Gastroesophageal sphincter (tissue), 4 donors: ENCODE measurements around the gene OTOP1. TPM values are rescaled to one million over a fixed set of nuclear protein-coding genes. Genes with fewer than 3 reads are reported as not detected.
"Not testable (repeated sequence)": the region's sequence is repeated elsewhere in the genome, so short reads cannot be mapped to it uniquely, and the experiment has no call there.

ENCODE experiments used
- ATAC-seq: fragments of 150-250 bp; one replicate; pipeline ENCODE4 v1.9.1; 2016; ENCODE audit warnings: mild to moderate bottlenecking, moderate library complexity
- H3K27ac ChIP-seq, 4 donors: fragments of 200-600 bp; sonication (generic) in 3 of 4; 1 replicate in 3 of 4; 2 replicates in 1 of 4; pipeline ENCODE4 v1.5.1; 2016 to 2019
- H3K27me3 ChIP-seq: fragments of 200-600 bp; sonication (generic); one replicate; pipeline ENCODE4 v1.5.1; 2019
- H3K36me3 ChIP-seq, 2 donors: fragments of 200-600 bp; sonication (generic); one replicate each; pipeline ENCODE4 v1.5.1; 2019; ENCODE audit warnings: control low read depth in 1 of 2
- H3K4me1 ChIP-seq, 3 donors: fragments of 200-600 bp; sonication (generic); 1 replicate in 2 of 3; 2 replicates in 1 of 3; pipeline ENCODE4 v1.5.1; 2016 to 2019; ENCODE audit warnings: control low read depth in 2 of 3
- H3K4me3 ChIP-seq, 2 donors: fragments of 200-600 bp; sonication (generic); one replicate each; pipeline ENCODE4 v1.5.1; 2019; ENCODE audit warnings: mild to moderate bottlenecking in 1 of 2, moderate library complexity in 1 of 2
- H3K9me3 ChIP-seq, 3 donors: fragments of 200-600 bp; sonication (generic); one replicate each; pipeline ENCODE4 v1.5.1; 2017 to 2019; ENCODE audit warnings: control low read depth in 2 of 3
- EP300 ChIP-seq: sonication (generic); formaldehyde crosslinking; IDR thresholded peaks from one replicate; pipeline ENCODE4 v1.6.1; 2017; ENCODE audit warnings: antibody characterized with exemption, mild to moderate bottlenecking
- POLR2A ChIP-seq, 2 donors: fragments of 450-650 bp; IDR thresholded peaks; one replicate each; pipeline ENCODE4 v1.6.1; 2017; ENCODE audit warnings: antibody characterized with exemption in 2 of 2, mild to moderate bottlenecking in 2 of 2, moderate library complexity in 1 of 2
- POLR2AphosphoS5 ChIP-seq: sonication (generic); formaldehyde crosslinking; IDR thresholded peaks from one replicate; pipeline ENCODE4 v1.6.1; 2017; ENCODE audit warnings: antibody characterized with exemption
- WGBS, 2 donors: methylation state at CpG; one replicate each; pipeline ENCODE4 v1.1.5; 2018; ENCODE audit warnings: low coverage in 1 of 2; 5-methylcytosine and 5-hydroxymethylcytosine counted together
- total RNA-seq, 4 donors: library from RNA; depleted of rRNA; stranded (reverse); fragments of >200 nt; gene quantifications; one replicate each; pipeline ENCODE4 v1.1.0, GENCODE V29; 2016
- TF ChIP-seq, protein P1 (sequence below), 4 experiments: fragments of 200-600 bp in 2 of 4; fragments of 450-650 bp in 2 of 4; sonication (generic) in 1 of 4; IDR thresholded peaks; one replicate each; pipeline ENCODE4 v1.5.1; 2017 to 2019; ENCODE audit warnings: antibody characterized with exemption in 4 of 4, mild to moderate bottlenecking in 2 of 4, moderate library complexity in 2 of 4

OTOP1 gene
- total RNA-seq, 4 donors from 2014 or later, result not detected

DNA sequence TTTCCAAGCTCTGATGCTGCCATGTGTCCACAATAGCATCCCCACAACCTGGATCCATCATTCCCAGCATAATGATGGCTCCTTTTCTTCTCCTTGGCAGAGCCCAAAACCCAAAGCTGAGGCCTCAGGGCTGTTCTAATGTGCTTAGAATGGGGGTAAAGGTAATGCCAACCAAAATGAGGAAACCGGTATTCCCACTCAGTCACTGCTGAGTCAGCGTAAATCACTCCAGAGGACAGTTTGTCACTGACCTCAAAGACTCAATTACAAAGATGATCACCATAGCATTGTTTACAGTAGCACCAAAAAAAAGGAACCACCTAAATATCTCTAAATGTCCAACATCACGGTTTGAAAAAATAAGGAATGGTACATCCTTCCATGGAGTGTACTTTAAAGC lies 41.2 kb downstream of the OTOP1 start:
- no peaks in the 10 kb centered on the region for H3K36me3 ChIP-seq
- H3K27me3 ChIP-seq, result peaks cover 40% of the 10 kb centered on the region
- H3K27ac ChIP-seq, result no peak overlapping the region
- no peaks in the 10 kb centered on the region for H3K9me3 ChIP-seq
- ATAC-seq, result no peak
- 71 to 72% methylated on average over 2 to 3 of the region's 3 CpGs for WGBS, 2 donors
- TF ChIP-seq, protein P1, sequence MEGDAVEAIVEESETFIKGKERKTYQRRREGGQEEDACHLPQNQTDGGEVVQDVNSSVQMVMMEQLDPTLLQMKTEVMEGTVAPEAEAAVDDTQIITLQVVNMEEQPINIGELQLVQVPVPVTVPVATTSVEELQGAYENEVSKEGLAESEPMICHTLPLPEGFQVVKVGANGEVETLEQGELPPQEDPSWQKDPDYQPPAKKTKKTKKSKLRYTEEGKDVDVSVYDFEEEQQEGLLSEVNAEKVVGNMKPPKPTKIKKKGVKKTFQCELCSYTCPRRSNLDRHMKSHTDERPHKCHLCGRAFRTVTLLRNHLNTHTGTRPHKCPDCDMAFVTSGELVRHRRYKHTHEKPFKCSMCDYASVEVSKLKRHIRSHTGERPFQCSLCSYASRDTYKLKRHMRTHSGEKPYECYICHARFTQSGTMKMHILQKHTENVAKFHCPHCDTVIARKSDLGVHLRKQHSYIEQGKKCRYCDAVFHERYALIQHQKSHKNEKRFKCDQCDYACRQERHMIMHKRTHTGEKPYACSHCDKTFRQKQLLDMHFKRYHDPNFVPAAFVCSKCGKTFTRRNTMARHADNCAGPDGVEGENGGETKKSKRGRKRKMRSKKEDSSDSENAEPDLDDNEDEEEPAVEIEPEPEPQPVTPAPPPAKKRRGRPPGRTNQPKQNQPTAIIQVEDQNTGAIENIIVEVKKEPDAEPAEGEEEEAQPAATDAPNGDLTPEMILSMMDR (IDR thresholded peaks at IDR 0.05), result no peak
- no peak for TF ChIP-seq EP300
- H3K4me3 ChIP-seq, result no peak overlapping the region
- no peaks in the 10 kb centered on the region for H3K4me1 ChIP-seq

DNA sequence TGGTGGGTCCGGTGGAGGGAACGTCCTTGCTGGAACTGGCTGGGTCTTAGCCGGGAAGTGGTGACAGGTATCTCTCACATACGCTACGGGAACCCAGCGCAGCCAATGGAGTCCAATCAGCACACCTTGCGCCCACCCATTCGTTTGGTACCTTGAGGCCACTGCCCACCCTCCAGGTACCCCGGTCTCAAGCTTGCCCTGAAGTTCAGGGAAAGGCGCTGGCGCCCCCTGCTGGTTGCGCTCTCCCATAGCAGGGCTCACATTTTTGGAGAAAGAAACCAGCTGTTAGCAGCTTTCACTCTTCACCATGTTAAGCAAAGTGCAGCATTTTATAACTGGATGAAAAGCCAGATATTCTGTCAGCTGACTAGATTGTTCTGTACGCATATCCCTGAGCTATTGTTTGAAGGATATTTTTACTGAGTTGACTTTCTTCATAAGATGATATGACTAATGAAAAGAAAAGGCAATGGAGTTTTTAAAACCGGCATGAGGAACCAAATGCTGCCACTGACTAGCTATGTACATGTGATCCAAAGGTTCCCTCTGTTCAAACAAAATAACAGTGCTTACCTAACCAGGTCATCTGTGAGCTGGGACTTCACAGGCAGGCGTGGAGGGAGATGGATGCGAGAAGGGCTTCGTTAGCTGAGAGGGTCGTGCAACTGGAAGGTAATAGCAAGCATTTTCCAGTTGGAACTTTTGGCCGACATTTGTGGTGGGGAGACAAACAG lies 43.7 kb downstream of the OTOP1 start:
- TF ChIP-seq, protein P1 (IDR thresholded peaks at IDR 0.05), result peak in 1 of 4 experiments; percentile 46
- TF ChIP-seq EP300, result no peak
- WGBS, 2 donors, result 62 to 71% methylated on average over 6 to 8 of the region's 19 CpGs
- H3K4me1 ChIP-seq, result no peaks in the 10 kb centered on the region

DNA sequence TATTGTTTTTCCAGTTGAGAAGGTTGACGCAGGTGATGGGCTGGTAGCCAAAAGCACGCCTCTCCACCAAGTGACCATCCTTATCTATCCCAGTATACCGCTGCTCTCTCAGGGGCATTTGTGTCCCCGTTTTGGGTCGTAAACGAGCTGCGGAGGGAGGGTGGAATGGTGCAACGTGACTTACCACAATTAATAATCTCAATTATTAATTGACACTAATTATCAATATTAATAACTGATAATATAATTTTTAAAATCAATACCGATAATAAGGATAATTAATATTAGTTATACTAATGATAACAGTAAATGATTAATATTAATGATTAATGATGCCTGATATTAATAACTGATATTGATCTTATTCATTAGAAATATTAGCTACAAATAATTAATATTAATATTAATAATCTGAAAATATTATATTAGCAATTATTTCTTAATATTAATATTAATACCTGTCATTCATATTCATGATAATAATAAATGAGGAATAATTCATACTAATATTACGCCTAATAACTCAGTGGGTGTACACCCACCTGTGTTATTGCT lies 56.1 kb downstream of the OTOP1 start:
- Histone ChIP-seq H3K27ac (no peak overlapping the region), H3K4me3 (no peak overlapping the region), H3K9me3 (no peaks in the 10 kb centered on the region), H3K27me3 (peaks cover 26% of the 10 kb centered on the region), H3K4me1 (no peaks in the 10 kb centered on the region), H3K36me3 (no peaks in the 10 kb centered on the region)
- no peak for ATAC-seq
- 80 to 84% methylated on average over 10 of the region's 10 CpGs for WGBS, 2 donors
- TF ChIP-seq, protein P1 (IDR thresholded peaks at IDR 0.05), result no peak
- TF ChIP-seq POLR2A (IDR thresholded peaks at IDR 0.05) (no peak), EP300 (no peak), POLR2AphosphoS5 (no peak)

More for the DNA sequence above, 43.7 kb downstream of the OTOP1 start:
- Histone ChIP-seq H3K9me3 (no peaks in the 10 kb centered on the region), H3K27ac (no peak overlapping the region), H3K36me3 (no peaks in the 10 kb centered on the region), H3K27me3 (peaks cover 36% of the 10 kb centered on the region), H3K4me3 (no peak overlapping the region)
- no peak for ATAC-seq

DNA sequence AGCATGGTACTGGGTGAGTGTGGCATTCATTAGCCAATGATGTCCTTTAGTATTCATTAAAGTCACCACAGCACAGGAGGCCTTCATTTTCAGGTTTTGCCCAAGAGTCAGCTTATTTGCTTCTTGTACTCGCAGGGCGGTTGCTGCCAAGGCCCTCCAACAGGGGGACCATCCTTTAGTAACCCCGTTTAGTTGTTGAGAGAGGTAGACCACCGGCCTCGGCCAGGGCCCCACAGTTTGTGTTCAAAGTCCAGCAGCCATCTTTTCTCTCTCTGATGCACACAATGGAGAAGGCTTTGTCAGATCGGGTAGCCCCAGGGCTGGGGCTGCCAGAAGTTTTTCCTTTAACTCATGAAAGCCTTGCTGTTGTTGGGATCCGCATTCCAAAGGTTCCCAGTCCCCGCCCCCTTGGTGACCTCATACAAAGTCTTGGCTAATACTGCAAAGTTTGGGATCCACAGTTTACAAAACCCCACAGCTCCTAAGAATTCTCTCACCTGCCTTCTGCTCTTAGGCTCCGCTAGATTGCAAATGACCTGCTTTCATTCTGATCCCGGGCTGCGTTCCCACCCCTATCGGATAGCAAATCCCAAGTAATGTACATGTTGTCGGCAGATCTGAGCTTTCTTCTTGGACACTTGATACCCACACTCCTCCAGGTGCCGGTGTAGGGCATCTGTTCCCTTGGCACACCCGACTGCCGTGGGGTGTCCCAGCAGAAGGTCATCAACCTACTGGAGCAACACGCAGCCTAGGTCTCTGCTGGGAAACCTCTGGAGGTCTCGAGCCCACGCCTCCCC lies 58.5 kb downstream of the OTOP1 start:
- H3K27ac ChIP-seq, H3K36me3 ChIP-seq, ATAC-seq, H3K4me1 ChIP-seq, H3K4me3 ChIP-seq, H3K9me3 ChIP-seq: not testable (repeated sequence)
- WGBS, 2 donors, result 85% methylated on average over 4 to 7 of the region's 19 CpGs
- peaks cover 26% of the 10 kb centered on the region for H3K27me3 ChIP-seq

DNA sequence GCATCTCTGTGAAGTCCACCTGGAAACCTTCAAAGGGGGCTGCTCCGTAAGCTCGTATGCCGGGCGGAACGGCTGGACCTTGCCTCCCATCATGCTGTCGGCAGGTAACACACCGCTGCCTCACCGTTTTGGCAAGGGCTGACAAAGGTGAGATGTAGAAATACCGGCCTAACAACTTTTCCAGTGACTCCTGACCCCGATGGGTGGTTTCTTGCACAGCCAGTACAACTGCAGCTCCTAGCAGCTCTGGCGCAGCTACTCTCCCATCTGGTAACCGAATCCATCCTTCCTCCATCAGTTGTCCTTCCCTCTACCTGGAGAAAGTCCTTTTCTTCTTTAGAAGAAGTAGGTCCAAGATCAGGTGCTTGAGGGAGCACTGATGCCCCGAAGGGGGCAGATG lies 59.7 kb downstream of the OTOP1 start:
- WGBS, 2 donors, result 64 to 68% methylated on average over 5 to 7 of the region's 13 CpGs
- ATAC-seq, H3K4me3 ChIP-seq, H3K36me3 ChIP-seq, H3K27ac ChIP-seq, H3K4me1 ChIP-seq, H3K9me3 ChIP-seq: not testable (repeated sequence)
- peaks cover 22% of the 10 kb centered on the region for H3K27me3 ChIP-seq

DNA sequence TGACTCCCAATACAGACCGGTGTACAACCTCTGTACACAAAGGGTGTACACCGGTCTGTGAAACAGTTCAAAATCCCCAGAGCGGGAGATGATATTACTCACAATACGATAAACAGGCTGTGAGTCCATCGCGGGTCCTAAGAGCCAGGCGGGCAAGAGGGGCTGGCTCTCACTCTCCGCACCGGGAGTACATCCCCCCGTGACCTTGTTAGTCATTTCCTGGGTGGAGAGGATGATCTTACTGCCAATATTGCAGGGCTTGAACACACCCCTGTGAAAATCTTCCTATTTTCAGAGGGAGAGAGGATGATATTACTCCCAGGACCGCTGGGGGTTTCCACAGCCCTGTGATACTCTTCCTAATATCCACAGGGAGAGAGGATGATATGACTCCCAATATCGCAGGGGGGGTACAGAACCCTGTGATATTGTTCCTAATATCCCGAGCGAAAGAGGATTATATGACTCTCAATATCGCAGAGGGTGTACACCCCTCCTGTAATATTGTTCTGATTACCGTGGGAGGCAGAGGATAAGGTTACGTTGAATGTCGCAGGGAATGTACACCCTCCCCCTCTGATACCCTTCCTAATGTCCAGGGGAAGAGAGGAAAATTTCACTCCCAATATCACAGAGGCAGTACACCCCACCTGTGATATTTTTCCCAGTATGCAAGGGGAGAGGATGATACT lies 60.9 kb downstream of the OTOP1 start:
- ATAC-seq, H3K4me3 ChIP-seq, H3K4me1 ChIP-seq, H3K27ac ChIP-seq, H3K9me3 ChIP-seq, H3K36me3 ChIP-seq: not testable (repeated sequence)
- peaks cover 13% of the 10 kb centered on the region for H3K27me3 ChIP-seq
- 64 to 88% methylated on average over 3 to 9 of the region's 18 CpGs for WGBS, 2 donors

DNA sequence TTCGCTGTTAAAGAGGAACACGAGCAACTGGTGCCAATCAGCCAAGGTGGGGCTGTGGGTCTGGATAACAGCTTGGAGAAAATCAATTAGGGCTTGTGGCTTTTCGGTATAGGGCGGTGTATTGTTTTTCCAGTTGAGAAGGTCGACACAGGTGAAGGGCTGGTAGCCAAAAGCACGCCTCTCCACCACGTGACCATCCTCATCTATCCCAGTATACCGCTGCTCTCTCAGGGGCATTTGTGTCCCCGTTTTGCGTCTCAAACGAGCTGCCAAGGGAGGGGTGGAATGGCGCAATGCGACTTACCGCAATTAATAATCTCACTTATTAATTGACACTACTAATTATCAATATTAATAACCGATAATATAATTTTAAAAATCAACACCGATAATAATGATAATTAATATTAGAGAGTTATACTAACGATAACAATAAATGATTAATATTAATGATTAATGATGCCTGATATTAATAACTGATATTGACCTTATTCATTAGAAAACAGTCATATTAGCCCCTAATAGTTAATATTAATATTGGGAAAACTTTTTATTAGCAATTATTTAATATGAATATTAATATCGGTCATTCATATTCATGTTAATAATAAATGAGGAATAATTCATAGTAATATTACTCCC lies 62.1 kb downstream of the OTOP1 start:
- not testable (repeated sequence) for H3K36me3 ChIP-seq, H3K9me3 ChIP-seq, ATAC-seq, H3K4me3 ChIP-seq, H3K4me1 ChIP-seq, H3K27ac ChIP-seq
- peaks cover 20% of the 10 kb centered on the region for H3K27me3 ChIP-seq
- 83 to 90% methylated on average over 13 to 18 of the region's 18 CpGs for WGBS, 2 donors

DNA sequence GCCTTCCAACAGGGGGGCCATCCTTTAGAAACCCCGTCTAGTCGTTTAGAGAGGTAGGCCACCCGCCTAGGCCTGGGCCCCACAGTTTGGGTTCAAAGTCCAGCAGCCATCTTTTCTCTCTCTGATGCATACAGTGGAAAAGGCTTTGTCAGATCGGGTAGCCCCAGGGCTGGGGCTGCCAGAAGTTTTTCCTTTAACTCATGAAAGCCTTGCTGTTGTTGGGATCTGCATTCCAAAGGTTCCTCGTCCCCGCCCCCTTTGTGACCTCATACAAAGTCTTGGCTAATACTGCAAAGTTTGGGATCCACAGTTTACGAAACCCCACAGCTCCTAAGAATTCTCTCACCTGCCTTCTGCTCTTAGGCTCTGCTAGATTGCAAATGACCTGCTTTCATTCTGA lies 64.5 kb downstream of the OTOP1 start:
- peaks cover 15% of the 10 kb centered on the region for H3K27me3 ChIP-seq
- H3K27ac ChIP-seq, H3K4me1 ChIP-seq, H3K4me3 ChIP-seq, H3K36me3 ChIP-seq, H3K9me3 ChIP-seq, ATAC-seq: not testable (repeated sequence)
- 56 to 68% methylated on average over 4 to 6 of the region's 7 CpGs for WGBS, 2 donors
